GM12878 (cell line): ENCODE data around the gene SAAL1. TPM values are rescaled to one million over a fixed set of nuclear protein-coding genes. Genes with fewer than 3 reads are reported as not detected.

Source experiments
- ATAC-seq: fragments of 200-7000 bp; cut with Tn5 transposase; 3 replicates; pipeline ENCODE4 v1.9.1; 2020; ENCODE audit warnings: mild to moderate bottlenecking, moderate library complexity
- BruUV-seq: library from RNA; stranded (reverse); fragments of 400-500 nt; replicated peaks from 2 replicates; lab custom pipeline; 2021; lab: Mats Ljungman, UMichigan
- CTCF ChIA-PET: fragments of 300-600 bp; sonication (Branson Sonifier 250); formaldehyde crosslinking; extraction: SDS; loops from one replicate; lab custom pipeline; 2021; ENCODE audit warnings: inconsistent platforms; lab: Yijun Ruan, JAX
- POLR2A ChIA-PET: fragments of 350-600 bp; formaldehyde crosslinking; extraction: SDS; loops from one replicate; lab custom pipeline; 2021; ENCODE audit warnings: inconsistent platforms; lab: Charles Lee
- RAD21 ChIA-PET: fragments of 300-600 bp; sonication (Branson Sonifier 250); formaldehyde crosslinking; loops from one replicate; lab custom pipeline; 2023; ENCODE audit warnings: antibody characterized with exemption; ENCODE audit not compliant: unreplicated experiment; lab: Charles Lee
- SMC1A ChIA-PET: fragments of 300-600 bp; sonication (Branson Sonifier 250); formaldehyde crosslinking; loops from one replicate; lab custom pipeline; 2023; ENCODE audit not compliant: unreplicated experiment, uncharacterized antibody; lab: Charles Lee
- DNase-seq: peaks from one replicate; pipeline ENCODE4 v3.0.0-alpha.2; 2011; ENCODE audit warnings: low read depth, low spot score
- FAIRE-seq: peaks from 3 replicates; lab custom pipeline; 2011; peaks lifted over from hg19 to GRCh38; lab: Jason Lieb, UNC
- H2AFZ ChIP-seq: 2 replicates; pipeline ENCODE4 v1.6.0; 2011; ENCODE audit warnings: low read depth, low read length, control low read depth; ENCODE audit not compliant: control insufficient read depth
- H3K27ac ChIP-seq: 2 replicates; pipeline ENCODE4 v1.5.1; 2011; ENCODE audit warnings: control low read depth; ENCODE audit not compliant: control insufficient read depth, insufficient read depth
- H3K27me3 ChIP-seq, 2 experiments: replicated peaks in 1 of 2; 2 replicates each; pipeline versions ENCODE4 v1.6.0 to v1.6.1; 2011; ENCODE audit warnings: low read length in 1 of 2; ENCODE audit not compliant: control insufficient read depth in 2 of 2, insufficient read depth in 2 of 2
- H3K36me3 ChIP-seq, 2 experiments: 2 replicates each; pipeline ENCODE4 v1.5.1; 2011; ENCODE audit warnings: low read length in 1 of 2; ENCODE audit not compliant: control insufficient read depth in 2 of 2, insufficient read depth in 2 of 2
- H3K4me1 ChIP-seq: 2 replicates; pipeline ENCODE4 v1.6.1; 2011; ENCODE audit warnings: mild to moderate bottlenecking, low read length, moderate library complexity, mixed read lengths; ENCODE audit not compliant: control insufficient read depth, insufficient read depth
- H3K4me2 ChIP-seq: 2 replicates; pipeline ENCODE4 v1.6.0; 2011; ENCODE audit warnings: control low read depth; ENCODE audit not compliant: control insufficient read depth, insufficient read depth
- H3K4me3 ChIP-seq: fragments of 200-600 bp; sonication (generic); 2 replicates; pipeline ENCODE4 v1.5.1; 2016
- H3K79me2 ChIP-seq: 2 replicates; pipeline ENCODE4 v1.6.0; 2011; ENCODE audit warnings: low read length; ENCODE audit not compliant: control insufficient read depth, insufficient read depth
- H3K9ac ChIP-seq: 2 replicates; pipeline ENCODE4 v1.8.0; 2011; ENCODE audit warnings: low read length, control low read depth, mixed read lengths; ENCODE audit not compliant: control insufficient read depth, insufficient read depth
- H3K9me3 ChIP-seq: replicated peaks from 3 replicates; pipeline ENCODE4 v1.5.1; 2011; ENCODE audit warnings: mild to moderate bottlenecking, low read length; ENCODE audit not compliant: control insufficient read depth, insufficient read depth
- H4K20me1 ChIP-seq: 2 replicates; pipeline ENCODE4 v1.6.0; 2011; ENCODE audit not compliant: control insufficient read depth, insufficient read depth
- BACH1 ChIP-seq: fragments of 450-650 bp; IDR thresholded peaks from 2 replicates; pipeline ENCODE4 v1.6.1; 2017; ENCODE audit warnings: mild to moderate bottlenecking, borderline replicate concordance
- CBX5 ChIP-seq: sonication (generic); IDR thresholded peaks from 2 replicates; pipeline ENCODE4 v1.6.1; 2016; ENCODE audit warnings: low read depth, moderate library complexity, mild to moderate bottlenecking, inconsistent platforms
- ETV6 ChIP-seq, 2 experiments: fragments of 450-650 bp in 1 of 2; IDR thresholded peaks in 1 of 2; conservative IDR thresholded peaks in 1 of 2; 2 replicates each; pipeline ENCODE4 v1.6.1; 2014; ENCODE audit warnings: antibody characterized with exemption in 1 of 2, borderline replicate concordance in 1 of 2, low read depth in 1 of 2, mild to moderate bottlenecking in 1 of 2, moderate library complexity in 1 of 2
- IRF3 ChIP-seq: fragments of 450-650 bp; IDR thresholded peaks from 2 replicates; pipeline ENCODE4 v1.6.1; 2014; ENCODE audit warnings: mild to moderate bottlenecking
- IRF5 ChIP-seq: fragments of 450-650 bp; IDR thresholded peaks from 2 replicates; pipeline ENCODE4 v1.6.1; 2017; ENCODE audit warnings: borderline replicate concordance
- MEF2A ChIP-seq: IDR thresholded peaks from 2 replicates; pipeline ENCODE4 v1.6.1; 2011; ENCODE audit warnings: low read depth, mild to moderate bottlenecking, low read length, moderate library complexity; ENCODE audit not compliant: insufficient read depth
- SUZ12 ChIP-seq: fragments of 200-600 bp; sonication (generic); IDR thresholded peaks from one replicate; pipeline ENCODE4 v1.6.1; 2018; ENCODE audit warnings: antibody characterized with exemption, mild to moderate bottlenecking; ENCODE audit not compliant: unreplicated experiment
- WGBS: methylation state at CpG from one replicate; pipeline ENCODE4 v1.1.6; 2016; ENCODE audit warnings: low lambda C conversion rate; ENCODE audit not compliant: insufficient replicate concordance, insufficient coverage; ENCODE audit errors: missing lambda C conversion rate; 5-methylcytosine and 5-hydroxymethylcytosine counted together
- in situ Hi-C: fragments of 300-500 bp; cut with MboI; formaldehyde crosslinking; loops from 9 replicates; pipeline ENCODE4 v1.14.3; 2018; ENCODE audit warnings: mixed read lengths
- intact Hi-C: fragments of 100-400 bp; cut with micrococcal nuclease; formaldehyde crosslinking; loops from one replicate; pipeline ENCODE4 v1.14.2; 2022; ENCODE audit not compliant: unreplicated experiment
- polyA plus RNA-seq, 11 experiments: library from polyadenylated mRNA; depleted of rRNA in 4 of 11; unstranded in 6 of 11; stranded (reverse) in 5 of 11; fragments of >200 nt; fragmentation: Nextera tagmentation in 4 of 11; fragmentation: Illumina TruSeq in 1 of 11; extraction: Ambion mirVana in 4 of 11; extraction: Trizol in 1 of 11; gene quantifications; 1 replicate in 1 of 11; 2 replicates in 10 of 11; pipeline versions ENCODE4 v1.2.1 to v1.2.3, GENCODE V29; 2011 to 2016; ENCODE audit warnings: inconsistent platforms in 2 of 11, missing spikeins in 2 of 11, low read depth in 1 of 11
- total RNA-seq, 4 experiments: library from RNA; depleted of rRNA in 3 of 4; stranded (reverse); fragments of >200 nt in 3 of 4; fragmentation: Illumina TruSeq in 1 of 4; extraction: Trizol in 1 of 4; gene quantifications; 2 replicates each; pipeline versions ENCODE4 v1.2.1 to v1.2.3, GENCODE V29; 2013 to 2021
- TF ChIP-seq, protein P1 (sequence below): IDR thresholded peaks from 2 replicates; pipeline ENCODE4 v1.6.1; 2012; ENCODE audit warnings: low read depth, low read length, improper control_type of control experiment

The SAAL1 gene
- total and polyA plus RNA-seq, 10 of the 15 experiments (the other 5 are each of a cell fraction or from before 2014, with no cell fraction given), result 26.3 to 59.4 (median 43.8) TPM

DNA sequence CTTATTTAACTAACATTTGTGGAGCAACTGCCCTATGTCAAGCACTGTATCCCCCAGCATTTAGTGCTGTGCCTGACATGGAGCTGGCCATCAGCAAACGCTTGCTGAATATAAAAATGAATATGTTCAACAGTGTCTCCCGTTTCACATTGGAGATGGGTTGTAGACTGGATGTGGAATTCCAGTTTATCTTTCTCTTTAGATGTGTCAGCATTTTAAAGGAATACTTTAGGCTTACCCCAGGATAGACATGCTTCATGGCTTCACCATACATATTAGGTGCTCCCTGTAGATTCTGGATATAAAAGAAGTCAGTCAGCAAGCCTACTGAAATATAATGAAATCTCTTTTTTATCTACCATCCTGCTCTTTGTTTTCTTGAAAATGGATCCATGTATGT is 38.5 kb downstream of the SAAL1 start:
- no peak overlapping the region for H3K4me2 ChIP-seq
- no peak overlapping the region for H3K27ac ChIP-seq
- no peaks in the 10 kb centered on the region for H3K27me3 ChIP-seq
- no peaks in the 10 kb centered on the region for H3K79me2 ChIP-seq
- H3K4me1 ChIP-seq, result no peaks in the 10 kb centered on the region
- FAIRE-seq, result no peak
- no peak overlapping the region for H2AFZ ChIP-seq
- no peak overlapping the region for H3K4me3 ChIP-seq
- ChIA-PET POLR2A (no interaction called here), RAD21 (no interaction called here), SMC1A (no interaction called here), CTCF (interaction anchor here (0.7 to 1.3 kb wide), 4 partner anchors 11 to 1200 kb away, joined by 3 to 5 read pairs (median 4); no protein-coding TSS in a partner anchor)
- H4K20me1 ChIP-seq, result no peaks in the 10 kb centered on the region
- no peak for TF ChIP-seq MEF2A
- no peak for TF ChIP-seq IRF3
- TF ChIP-seq SUZ12, result no peak
- no peak for TF ChIP-seq CBX5
- TF ChIP-seq IRF5, result no peak
- TF ChIP-seq, protein P1, sequence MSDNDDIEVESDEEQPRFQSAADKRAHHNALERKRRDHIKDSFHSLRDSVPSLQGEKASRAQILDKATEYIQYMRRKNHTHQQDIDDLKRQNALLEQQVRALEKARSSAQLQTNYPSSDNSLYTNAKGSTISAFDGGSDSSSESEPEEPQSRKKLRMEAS, result no peak
- no peak for TF ChIP-seq BACH1
- TF ChIP-seq ETV6 (conservative IDR thresholded peaks at IDR 0.05 in 1 of 2, IDR thresholded peaks at IDR 0.05 in 1 of 2; ENCODE audit: borderline replicate concordance in 1 of 2, low read depth in 1 of 2), result no peak
- BruUV-seq, result no TSS peak
- no peaks in the 10 kb centered on the region for H3K9me3 ChIP-seq
- H3K36me3 ChIP-seq, result no peaks in the 10 kb centered on the region
- no peak for ATAC-seq
- intact Hi-C loops, result no loop called here
- 94% methylated on average over 2 of the region's 2 CpGs for WGBS
- in situ Hi-C loops, result no loop called here
- no peak overlapping the region for H3K9ac ChIP-seq
- no peak for DNase-seq
